HK-2 (cell line): ENCODE data around the gene GPC3.

Experiments used
- DNase-seq: peaks from one replicate; pipeline ENCODE4 v3.0.0-alpha.2; 2018; ENCODE audit not compliant: unreplicated experiment

GPC3 gene

DNA sequence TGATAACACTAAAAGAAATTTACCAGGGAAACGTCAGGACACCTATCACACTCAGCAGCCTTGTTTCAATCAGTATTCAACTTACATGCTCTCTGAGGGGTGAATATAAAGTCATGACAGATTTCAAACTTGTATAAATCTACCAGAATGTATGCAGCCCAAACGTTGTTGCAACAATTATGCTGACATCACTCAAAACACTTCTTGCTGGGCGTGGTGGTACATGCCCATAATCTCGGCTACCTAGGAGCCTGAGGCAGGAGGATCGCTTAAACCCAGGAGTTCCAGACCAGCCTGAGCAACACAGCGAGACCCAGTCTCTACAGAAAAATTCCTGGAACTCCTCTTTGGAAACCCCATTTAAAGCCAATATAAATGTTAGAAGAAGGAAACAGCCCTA lies 303.5 kb downstream of the GPC3 start:
- DNase-seq = no peak

DNA sequence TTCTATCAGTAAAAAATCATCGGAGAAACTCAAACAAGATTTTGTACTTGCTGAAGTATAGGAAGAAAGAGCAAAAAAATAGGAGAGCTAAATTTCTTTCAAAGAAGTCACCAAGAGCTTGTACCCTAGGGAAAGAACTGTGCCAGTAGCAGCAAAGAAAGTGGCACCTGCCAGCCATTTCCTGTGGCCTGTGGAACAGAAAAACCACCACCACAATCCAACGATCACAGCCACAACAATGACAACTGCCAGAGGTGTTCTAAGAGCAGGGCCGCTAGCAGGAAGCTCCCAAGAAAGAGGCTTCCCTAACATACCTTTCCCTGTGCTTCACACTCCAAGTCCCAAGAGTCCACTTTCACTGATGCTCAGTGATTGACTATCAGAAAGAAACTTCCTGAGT lies 304.0 kb downstream of the GPC3 start:
- no peak for DNase-seq

DNA sequence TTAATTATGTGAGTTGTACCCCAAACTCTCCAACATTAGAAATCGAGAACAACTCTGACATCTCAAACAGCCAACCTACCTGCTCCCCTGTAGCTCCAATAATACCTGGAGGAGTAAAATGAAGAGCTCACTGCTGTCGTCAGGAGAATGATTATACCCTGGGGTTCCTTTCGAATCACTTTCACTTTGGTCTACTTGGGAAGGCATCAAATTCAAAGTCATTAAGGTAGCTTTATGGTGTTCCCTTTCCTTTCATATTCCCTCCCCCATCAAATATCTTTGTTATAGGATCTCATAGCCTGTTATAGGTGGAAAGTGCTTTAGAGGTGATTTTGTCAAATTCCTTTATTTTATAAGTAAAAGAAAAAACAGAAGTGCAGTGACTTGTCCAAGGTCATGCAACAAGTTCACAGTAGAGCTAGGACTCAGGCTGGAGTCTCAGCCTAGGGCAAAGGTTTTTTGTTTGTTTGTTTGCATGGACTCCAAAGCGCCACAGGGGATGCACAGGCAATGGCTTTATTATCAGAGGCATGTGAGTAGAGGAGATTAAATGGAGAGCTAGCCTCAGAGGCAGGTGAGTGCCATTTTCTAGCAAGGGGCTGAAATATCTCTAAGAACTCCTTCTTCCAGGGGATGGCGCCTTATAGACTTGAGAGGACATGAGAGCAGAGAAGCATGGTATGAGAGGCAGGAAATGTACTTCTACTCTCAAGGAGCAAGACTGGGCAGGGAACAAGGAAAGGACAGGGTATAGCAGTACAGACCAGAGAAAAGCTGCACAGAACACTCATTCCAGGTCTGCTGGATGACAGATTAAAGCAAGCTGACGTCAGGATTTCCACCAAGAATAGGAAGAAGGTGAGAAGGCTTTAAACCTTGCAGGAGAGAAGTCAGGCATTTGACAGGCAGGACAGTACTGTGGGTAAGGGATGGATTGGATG lies 308.0 kb downstream of the GPC3 start:
- no peak for DNase-seq

DNA sequence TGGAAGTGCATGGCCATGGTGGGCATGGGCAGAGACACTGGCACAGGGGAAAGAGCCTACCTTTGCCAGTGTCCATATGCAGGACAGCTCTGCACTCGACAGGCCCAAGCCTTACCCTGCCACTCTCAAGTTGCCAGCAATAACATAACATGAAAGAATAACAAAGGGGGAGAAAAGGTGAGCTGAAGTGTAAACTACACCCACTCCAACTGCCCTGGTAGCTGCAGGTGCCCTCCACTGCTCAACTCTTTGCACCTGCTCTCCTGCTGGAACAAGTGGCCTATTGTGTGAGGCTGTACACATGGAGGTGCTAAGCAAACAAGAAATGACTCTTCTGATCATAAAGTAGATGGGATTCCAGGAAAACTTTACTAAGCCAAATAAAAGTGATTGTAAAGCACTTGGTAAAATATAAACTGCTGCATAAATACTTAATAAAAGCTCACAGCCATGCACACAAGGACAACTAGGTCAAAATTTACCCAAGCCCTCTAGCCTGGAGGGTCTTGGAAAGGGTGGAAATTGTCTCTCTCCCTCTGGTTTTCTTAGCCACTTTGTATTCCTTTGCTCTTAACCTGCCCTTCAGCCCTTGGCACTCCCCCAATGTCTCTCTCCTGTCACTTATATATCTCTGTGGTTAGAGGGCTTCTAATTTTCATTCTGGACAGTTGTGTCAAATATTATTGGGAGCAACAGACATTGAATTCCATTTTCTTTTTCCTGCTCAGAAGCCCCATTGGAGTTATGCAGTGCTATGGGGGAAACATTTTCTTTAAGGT lies 308.9 kb downstream of the GPC3 start:
- no peak for DNase-seq

DNA sequence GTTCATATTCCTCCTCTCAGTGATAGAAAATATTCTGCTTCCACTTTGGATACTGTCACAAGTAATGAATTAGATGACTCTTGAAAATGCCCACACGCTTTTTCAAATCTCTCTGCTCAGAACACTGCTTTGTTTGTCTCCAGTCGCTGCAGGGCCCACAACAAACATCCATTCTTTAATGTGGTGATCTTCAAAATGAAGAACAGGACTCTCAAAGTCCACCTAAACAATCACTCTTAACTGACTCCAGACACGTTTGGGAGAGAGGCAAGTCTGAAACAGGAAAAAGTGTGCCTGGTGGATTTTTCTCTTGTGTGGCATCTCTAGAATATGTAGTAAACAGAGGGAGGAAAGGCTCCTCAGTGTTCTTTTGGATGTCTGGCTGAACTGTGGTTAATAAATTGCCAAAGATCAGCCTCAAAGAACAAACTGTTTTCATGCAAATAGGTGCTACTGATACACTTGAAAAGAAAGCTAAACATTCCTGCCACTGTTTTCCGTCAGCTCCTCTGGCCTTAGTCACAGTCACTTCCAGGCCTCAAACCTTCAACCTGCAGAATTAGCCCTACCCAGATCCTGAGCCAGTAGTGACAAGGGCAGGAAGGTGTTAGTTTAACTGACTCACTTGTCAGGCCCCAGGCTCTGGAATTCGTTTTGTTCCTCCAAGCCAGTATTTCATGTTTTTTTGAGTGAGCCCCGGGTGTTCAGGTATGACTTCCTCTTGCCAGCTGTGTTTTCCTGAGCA lies 310.5 kb downstream of the GPC3 start:
- DNase-seq = peak; percentile 12

DNA sequence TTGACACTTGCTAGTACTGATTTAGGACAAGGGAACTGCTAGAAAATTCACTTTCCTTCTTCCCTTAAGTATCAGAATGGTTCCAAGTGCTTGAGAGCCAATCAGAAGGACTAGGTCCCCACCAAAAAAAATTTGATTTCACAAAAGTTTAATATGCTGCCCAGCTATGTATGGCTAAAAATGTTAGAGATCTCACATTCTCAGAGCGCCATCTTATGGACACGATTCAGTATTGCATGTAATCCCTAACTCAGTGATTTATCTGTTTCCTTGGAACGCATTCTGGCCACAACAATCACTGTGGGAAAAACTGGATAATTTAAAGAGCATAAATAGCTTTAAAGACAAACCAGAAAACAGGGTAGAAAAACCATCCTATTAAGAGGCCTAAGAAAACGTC lies 315.0 kb downstream of the GPC3 start:
- no peak for DNase-seq

DNA sequence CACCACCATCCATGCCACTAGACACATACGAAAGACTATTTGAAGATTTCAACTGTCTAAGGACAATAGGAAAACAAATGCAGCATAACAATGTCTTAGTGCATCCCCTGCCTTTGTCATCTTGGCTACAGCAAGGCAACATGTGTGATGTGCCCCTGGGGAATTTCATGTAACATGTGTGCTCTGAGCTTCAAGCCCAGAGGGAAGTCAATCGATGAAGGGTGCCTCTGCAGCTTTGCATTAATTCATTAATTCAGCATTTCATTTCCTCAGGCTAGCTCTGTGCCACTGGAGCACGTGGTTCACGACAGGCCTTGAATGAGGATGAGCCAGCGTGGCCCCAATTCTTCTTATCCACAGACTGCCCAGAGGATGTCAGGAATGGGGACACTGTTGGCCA lies 316.2 kb downstream of the GPC3 start:
- no peak for DNase-seq

DNA sequence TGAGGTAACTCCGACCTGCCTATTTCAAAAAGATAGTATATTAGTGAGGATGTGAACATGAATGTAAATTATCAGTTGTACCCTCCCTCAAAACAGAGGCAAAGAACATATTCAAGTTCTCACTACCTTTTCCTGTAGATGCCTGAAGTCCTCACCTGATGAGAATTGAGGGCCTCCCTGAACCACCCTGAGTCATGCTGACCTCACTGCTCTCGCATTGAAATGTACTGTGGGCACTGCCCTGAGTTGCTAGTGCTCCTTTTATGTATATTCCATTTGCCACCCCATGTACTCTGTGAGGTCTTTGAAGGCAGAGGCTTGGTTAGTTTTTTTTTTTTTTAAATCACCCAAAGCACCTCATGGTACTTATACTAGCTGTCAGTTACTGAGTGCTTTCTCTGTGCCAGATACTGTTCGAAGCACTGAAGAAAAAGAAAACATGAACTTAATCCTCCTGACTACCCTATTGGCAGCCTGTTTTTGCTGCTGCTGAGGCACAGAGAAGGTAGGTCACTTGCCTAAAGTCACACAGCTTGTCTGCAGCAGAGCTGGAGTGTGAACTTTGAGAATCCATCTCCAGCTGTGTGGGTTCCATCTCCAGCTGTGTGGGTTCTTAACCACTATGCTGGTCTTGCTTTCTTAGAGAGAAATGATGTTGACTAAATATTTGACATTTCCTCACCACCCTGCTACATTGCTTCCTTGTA lies 317.0 kb downstream of the GPC3 start:
- DNase-seq = peak; percentile 27

DNA sequence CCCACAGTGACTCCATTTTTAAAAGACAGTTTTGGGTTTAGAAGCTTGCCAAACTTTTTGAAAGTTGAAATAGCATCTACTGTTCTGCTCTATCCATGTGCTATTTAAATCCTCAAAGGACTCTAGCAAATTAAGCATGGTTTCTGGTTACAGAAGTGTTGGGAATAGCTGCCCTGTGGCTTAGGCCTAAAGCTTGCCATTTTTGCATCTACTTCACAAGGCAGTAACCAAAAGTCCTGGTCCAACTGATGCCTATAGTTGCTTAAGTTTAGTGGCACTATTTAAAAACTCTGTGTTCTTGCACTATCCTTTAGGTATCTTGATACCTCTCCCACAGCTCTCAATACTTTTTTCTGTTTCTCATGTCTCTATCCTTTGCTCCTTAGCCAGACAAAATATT lies 319.1 kb downstream of the GPC3 start:
- no peak for DNase-seq

DNA sequence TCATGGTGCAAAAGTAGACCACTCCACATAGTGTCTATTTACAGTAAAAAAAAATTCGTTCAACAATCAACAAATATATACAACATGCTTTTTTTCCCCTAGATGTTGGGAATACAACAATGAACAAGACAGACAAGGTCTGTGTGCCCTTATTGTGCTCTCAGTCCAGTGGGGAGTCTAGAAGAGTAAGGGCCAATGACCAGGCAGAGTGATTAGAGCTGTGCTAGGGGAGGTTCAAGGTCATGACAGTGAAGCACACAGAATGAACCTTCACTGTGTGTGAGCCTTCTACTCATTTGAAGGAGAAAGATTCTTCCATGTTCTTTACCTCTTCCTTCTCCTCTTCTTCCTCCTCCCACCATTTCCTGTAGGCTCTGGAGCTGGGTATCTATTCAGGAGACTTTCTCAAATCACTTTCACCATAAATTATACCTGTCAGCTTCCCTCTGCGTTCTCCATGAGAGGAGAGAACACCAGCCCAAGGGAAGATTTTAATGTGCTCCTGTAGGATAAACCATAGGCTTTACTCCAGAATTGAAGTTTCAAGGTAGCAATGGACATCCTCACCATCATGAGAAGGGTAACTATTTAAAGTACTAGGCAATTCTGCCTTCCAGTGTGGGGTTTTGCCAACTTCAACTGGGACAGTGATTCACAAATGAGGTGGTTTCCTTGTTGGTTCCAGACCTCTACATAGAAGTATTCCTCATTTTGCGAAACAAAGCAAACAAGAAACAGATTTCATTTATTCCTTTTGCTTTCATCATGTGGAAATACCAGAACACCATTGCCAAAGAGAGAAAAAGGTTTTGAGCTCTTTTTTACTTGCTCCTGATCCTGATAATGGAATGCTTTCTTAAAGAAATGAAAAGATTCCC lies 323.2 kb downstream of the GPC3 start:
- DNase-seq = no peak

DNA sequence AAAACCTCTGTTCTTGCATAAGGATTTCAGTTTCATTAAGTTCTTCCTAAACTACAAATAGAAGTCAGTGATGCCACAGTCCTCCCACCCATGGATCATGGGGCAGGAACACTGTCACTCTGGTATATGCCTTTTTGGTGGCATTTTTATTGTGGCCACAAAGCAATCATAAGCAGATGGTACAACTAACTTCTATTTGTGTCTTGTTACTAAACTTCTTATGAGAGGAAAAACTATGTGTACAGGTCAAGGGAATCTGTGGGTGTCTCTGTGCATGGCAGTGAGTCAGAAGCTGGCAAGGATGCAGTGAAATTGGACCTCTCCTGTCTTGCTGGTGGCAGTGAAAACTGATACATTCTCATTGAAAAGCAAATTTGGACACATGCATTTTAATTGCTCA lies 325.1 kb downstream of the GPC3 start:
- DNase-seq = no peak

DNA sequence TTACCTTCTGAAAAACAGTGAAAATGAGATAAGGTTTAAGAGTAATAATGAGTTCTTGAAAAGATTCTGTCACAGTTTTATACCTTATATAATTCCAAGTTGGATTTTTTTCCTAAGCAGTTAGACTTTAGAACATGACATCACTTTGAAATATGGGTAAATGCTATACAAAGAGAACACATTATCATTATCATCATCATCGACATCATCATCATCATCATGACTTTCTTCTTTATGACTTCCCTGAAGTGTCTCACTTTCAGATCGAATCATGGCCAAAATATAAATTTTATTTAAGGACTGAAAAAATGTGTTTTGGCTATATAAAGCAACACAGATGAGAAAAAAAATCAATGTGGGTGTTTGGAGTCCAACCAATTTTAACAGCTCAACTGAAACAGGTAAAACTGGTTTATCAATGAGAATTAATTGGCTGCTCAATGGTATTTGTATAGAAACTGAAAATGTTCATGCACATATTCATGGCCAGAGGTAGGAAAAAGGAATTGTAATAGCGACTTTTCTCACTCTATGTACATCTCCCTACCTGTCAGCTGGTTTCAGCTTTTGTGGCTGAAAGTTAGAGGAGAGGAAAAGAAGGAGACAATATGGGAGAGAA lies 327.0 kb downstream of the GPC3 start:
- DNase-seq = no peak

DNA sequence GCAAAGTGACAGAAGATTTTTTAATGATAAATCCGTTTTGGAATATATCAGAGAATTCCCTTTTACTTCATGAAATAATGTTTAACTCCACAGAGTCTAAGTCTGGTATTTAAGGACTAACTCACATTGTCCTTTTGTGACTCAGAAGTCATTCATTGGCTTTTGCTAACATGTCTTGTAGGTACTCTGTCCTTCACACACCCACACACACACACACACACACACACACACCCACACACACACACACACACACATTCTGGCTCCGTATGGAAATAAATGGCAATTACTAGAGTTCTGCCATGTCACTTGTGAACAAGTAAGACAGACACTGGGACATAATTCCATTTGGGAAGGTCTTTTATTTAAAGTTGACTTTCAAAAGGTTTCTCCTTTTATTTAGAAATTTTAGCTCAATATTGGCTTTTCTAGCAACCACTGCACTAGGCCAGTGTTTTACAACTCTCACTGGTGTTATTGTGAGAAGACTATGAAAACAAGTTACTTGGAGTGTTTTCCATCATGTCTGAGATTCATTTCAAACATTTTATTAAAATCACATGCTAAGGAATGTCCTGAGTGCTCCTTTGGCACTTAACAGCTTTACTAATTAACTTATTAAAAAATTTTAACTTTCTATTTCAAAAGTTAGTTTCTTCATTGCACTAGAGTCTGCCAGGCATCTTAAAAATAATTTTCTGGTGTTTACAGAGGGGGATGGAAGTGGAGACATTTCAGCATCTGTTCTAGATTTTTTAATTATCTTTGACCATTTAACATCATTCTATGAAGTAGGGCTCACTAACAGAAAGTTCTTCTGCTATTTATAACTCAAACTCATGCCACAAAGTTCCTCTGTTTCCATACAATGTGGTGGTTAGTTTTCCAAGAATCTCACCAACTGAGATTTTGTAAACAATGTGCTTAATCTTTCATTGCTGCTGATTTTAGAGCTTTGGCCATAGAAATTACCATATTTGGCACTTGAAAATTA lies 329.8 kb downstream of the GPC3 start:
- DNase-seq = peak; percentile 62

DNA sequence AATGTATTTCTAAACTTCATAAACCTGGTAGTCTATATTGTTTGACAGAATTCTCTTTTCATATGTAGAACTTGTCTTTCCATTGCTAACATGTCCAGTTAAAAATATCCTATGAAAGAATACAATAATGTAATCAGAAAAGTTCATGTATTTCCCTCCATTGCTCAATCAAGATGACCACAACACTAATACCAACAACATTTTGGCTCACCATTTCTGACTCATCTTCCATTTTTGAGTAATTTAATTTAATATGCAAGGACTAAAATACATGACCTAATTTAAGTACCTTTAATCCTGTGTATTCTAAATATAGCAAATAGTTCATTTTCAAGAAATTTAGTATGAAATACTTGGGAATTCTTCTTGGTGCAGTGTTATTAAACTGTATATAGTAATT lies 330.6 kb downstream of the GPC3 start:
- DNase-seq = no peak

DNA sequence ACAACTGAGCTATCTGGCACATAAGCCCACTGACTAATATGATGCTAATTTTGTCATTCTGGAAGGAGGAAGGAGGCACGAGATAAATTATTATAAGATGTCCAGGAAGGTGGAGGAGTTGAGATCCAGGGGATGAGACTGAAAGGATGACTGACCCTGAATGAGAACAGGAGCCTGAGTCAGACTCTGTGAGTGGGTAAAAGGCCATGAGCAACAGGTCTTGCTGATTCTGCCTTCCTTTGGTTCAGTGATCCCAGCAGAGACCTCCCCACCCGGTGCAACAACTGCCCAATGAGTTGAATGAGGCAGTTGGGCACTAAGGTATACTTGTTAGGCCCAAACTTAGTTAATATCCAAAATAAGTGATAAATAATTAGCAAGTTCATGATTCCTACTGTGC lies 332.0 kb downstream of the GPC3 start:
- peak; percentile 54 for DNase-seq

DNA sequence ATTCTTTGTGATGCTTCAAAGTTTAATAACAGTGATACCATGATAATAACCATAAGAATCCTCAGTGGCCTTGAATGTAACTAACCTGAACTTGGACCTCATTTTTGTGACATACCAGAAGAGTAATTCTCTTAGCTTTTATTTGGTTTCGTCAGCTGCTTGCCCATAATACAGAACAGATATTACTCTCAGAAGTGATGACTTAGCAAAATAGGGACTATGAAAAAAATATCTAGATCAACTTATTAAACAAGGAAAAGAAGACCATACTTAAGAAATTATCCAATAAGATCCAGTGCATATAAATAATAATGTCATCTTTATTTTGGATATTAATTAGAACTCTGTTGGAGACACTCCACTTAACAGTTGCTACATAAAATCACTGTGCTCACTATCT lies 333.2 kb downstream of the GPC3 start:
- no peak for DNase-seq

DNA sequence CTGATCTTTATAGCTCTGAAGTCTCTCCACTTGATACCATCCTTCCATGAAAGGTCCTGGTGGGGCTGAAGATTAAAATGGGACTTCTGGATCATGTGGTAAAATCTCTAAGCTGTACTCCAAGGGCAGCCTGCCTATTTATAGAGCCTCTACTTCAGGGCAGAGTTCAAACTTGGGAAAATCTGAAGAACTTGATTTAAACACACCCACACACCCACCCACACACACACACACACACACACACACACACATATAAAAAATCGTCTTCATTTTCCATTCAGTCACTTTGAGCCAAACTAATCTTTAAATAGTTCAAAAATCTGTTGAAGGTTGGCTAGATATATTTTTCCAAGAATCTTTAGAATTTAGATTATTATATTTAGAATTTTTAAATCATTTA lies 335.2 kb downstream of the GPC3 start:
- DNase-seq = no peak

DNA sequence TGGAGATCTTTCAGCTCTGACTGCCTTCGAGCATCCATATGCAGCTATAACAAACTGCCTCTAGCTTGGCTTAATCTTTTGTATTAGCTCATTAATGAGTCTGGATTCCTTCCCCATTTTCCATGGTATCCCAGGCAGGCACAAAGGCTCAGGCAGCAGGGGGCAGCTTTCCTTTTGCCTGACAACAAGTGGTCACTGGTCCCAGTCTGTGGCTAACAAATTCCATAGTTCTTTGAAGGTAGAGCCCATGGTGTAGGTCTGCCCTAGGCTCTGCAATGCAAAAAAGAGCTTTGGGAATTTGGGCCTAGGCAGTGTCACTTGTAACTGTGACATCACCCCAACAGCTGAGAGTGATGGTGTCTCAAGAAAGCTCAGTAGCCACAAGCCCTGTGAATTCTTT lies 335.7 kb downstream of the GPC3 start:
- no peak for DNase-seq

DNA sequence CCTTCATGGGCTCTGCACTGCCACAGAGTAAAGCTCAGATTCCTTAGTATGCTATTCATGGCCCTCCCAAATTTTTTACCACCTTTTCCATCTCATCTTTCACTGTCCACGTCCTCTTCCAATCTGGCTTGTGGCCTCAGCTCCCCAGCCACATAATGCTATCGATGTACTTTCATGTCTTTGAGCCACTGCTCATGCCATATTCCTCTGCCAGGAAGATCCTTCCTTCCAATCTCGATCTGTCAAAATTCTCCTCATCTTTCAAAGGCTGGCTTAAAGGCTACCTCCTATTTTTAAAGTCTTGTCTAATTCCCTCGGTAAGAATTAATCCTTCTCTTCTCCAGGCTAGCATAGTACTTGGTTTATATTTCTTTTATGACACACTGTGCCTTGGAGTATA lies 336.8 kb downstream of the GPC3 start:
- no peak for DNase-seq
